HG02970 (cell line): ENCODE data around the gene GNA15.

Experiments used
- ATAC-seq: cut with Tn5 transposase; IDR thresholded peaks from one replicate; pipeline ENCODE4 v1.9.1; 2021; ENCODE audit warnings: mild to moderate bottlenecking, moderate library complexity, moderate number of reproducible peaks; ENCODE audit not compliant: unreplicated experiment, low FRiP score

GNA15 gene

DNA sequence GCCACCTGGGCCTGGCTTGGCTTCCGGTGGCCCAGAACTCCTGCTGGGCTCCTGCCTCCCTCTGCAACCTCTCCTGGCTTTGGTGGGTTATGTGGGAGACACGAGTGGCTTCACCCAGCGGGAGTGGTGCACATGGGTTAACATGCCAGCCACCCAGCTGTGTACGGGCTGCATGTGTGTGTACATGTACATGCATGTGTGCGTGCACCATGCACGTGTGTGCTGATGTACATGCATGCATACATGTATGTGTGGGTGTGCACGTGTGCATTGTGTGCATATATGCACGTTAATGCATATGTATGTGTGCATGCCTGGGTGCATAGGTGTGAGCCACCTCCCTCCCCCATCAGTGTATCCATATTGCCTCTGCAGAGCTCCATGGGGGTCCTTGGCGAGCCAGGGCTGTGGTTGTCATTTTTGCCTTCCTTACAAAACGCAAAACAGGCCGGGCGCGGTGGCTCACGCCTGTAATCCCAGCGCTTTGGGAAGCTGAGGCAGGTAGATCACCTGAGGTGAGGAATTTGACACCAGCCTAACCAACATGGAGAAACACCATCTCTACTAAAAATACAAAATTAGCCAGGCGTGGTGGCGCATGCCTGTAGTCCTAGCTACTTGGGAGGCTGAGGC, 29.2 kb upstream of the GNA15 start:
- no peak for ATAC-seq

DNA sequence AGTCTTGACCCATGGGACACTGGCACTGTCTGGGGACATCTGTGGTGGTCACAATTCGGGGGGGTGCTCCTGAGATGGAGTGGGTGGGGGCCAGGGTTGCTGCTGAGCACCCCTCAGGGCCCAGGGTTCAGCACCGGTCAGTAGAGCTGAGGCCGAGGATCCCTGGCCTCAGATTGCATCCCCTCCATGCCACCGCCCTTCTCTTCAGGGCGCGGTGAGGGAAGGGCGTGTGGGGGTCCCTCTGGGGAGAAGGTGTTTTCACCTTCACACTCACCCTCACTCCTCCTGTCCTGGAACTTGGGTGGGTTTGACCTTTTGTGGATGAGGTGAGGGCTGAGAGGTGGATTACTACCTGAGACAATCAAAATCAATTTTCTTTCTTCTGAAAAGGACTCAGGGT, 28.2 kb upstream of the GNA15 start:
- no peak for ATAC-seq

DNA sequence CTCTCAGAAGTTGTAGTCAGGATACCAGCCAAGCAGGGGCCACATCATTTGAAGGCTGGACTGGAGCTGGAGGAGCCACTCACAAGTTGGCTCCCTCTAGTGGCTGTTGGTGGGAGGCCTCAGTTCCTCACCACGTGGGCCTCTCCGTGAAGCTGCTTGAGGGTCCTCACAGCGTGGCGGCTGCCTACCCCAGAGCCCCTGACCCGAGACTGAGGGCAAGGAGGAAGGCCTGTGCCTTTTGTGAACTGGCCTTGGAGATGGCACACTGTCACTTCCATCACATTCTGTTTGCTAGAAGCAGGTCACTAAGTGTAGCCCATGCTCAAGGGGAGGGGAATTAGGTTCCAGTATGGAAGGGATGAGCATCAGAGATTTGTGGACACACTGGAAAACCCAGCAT, 27.1 kb upstream of the GNA15 start:
- ATAC-seq, result no peak

DNA sequence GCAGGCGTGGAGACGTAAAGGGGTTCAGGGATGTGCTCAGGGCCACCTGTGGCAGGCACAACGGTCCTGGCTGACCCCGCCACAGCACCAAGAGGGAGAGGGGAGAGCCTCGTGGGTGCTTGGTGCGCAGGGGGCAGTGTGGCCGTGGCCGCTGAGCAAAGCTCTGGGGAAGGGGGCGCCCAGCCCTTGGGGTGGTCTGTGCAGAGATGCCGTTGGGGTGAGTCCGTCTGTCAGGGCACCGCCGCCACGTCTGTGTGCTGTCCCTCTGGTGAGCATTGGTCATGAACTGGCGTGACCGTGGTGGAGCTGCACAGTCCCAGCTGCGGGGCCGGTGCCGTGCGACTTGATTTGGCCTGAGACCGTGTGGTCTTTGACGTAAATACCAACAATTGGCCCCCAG, 26.3 kb upstream of the GNA15 start:
- no peak for ATAC-seq

DNA sequence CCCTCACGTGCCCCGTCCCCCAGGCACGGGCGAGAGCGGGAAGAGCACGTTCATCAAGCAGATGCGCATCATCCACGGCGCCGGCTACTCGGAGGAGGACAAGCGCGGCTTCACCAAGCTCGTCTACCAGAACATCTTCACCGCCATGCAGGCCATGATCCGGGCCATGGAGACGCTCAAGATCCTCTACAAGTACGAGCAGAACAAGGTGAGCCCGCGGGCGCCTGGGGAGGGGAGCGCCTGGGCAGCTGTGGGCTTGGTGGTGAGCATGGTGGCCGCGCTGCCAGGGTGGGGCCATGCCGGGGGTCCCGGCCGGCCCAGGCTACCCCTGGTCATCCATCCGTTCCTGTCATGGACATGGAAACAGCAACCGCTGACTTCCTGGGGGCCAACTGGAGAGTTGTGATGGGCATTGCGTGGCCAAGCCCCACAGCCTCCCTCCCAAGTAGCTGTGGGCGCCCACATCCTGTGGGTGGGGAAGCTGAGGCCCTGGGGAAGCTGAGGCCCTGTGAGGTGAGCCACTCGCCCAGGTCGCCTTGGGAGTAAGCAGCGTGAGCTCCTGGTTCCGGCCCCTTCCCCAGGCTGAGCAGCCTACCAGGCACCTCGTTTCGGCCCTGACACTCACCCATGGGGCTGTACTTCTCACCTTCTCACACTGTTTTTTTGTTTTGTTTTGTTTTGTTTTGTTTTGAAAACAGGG, 25.6 kb upstream of the GNA15 start:
- no peak for ATAC-seq

DNA sequence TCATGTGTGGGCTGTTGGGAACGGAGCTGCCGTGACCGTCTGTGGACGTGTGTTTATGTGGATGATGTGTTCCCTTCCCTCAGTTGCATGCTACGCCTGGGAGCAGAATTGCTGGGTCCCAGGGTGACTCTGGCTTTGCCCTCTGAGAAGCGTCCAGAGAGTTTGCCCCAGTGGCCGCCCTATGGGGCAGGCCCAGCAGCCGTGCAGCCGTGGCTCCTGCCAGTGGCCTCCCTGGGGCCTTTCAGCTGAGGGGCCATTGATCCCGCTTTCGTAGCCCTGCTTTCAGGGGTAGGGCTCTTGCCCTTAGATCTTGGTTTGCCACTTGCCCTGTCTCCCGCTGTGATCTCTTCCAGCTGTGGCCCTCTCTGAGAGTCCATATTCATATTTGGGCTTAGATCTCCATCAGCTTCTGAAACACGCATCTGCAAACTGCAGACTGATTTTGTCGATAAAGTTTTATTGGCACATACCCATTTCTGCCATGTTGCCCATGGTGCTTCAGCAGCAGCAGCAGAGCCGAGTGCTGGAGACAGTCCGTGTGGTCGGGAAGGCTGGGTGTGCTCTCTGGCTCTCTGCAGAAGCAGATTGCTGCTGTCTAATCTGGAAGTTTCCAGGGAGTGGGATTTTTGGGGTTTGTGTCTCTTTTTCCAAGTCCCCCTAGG, 24.1 kb upstream of the GNA15 start:
- ATAC-seq, result no peak

DNA sequence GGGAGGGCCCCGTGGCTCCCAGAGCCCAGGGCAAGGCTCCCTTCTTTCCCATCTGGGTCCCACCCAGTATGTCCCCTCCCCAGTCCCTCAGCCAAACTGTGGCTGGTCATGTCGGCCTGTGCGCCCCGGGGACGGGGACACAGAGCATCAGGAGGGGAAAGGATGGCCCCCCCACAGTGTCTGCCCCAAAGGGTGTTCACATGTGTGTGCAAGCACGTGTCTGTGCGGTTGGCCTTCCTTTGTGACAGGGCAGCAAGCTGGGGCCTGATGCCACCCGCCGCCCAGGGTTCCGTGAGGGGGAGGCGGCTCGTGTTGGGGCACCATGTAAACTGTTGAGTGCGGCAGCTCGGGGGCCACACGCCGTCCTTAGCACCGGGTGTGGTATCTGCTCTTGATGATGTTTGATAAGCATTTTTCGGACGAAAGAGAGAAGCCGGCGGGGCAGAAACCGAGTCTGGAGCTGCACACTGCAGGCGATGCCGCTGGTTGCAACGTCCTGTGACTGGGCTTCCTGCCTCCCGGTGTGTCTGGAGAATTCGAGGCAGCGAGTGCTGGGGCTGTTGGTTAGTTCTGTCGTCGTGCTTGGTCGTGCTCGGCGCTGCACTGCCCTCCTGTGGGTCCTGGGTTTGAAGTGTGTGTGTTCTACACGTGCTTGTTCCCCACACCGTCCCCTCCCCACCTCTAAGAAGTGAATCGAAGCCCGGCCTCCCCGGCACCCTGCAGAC, 23.3 kb upstream of the GNA15 start:
- no peak for ATAC-seq

DNA sequence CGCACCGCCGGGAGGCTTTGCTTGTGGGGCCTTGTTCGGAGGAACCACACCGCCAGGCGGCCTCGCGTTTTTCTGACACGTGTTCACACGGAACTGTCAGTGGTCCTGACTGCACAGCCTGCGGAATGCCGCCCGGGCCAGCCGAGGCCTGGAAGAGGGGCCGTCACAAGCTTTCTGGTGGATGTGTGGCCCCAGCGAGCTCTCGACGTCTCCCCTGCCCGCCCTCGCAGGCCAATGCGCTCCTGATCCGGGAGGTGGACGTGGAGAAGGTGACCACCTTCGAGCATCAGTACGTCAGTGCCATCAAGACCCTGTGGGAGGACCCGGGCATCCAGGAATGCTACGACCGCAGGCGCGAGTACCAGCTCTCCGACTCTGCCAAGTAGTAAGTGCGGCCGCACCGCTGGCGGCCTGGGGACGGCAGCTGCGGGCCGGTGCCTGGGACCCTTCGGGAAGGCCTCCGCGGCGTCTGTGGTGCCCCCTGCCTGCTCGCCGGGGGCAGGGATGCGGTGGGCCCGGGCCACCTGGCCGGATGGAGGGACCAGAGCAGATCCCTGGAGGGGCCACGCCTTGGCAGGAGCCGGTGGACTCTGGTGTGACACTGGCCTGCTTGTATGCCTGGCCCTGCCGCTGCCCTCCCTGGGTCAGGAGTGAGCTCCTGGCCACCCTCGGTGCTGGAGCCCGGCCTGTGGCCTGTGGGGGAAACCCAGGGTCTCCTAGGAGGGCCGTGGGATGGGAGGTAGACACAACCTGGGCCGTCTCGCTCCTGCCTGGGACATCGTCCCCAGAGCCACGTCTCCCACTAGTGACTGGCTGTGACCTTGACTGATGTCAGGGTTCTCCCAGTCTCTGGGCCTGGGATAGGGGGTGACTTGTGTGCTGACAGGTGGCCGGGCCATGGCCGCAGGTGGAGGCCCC, 22.5 kb upstream of the GNA15 start:
- ATAC-seq, result no peak

DNA sequence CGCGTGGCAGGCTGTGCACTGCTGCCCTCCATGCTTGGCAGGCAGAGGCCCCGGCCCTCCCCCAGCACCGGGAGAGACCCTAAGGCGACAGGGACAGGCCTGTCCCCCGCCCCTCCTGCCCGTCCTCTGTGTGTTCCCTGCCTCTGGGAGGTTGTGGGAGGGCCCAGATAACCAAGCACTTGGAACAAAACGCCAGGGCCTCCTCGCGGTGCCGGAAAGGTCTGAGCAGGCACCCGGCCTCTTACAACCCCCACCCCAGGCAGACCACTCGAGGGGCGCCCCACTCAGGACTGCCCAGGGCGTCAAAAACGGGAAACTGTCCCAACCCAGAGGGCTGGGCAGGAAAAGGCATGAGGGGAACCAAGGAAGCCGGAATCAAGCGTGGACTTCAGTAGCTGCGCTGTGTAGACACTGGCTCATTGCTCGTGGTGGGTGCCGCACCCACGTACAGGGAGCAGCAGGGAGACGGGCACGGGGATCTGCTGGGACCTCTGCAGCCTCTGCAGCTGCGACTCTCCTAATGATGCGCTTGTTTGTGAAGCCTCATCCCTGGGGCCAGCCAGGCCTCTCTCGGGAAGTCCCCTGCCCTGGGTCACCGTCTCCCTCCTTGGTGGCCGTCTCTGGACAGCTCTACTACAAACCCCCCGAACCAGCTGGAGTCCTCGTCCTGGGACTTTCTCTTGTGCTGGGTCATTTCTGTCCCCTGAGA, 21.7 kb upstream of the GNA15 start:
- ATAC-seq, result no peak

DNA sequence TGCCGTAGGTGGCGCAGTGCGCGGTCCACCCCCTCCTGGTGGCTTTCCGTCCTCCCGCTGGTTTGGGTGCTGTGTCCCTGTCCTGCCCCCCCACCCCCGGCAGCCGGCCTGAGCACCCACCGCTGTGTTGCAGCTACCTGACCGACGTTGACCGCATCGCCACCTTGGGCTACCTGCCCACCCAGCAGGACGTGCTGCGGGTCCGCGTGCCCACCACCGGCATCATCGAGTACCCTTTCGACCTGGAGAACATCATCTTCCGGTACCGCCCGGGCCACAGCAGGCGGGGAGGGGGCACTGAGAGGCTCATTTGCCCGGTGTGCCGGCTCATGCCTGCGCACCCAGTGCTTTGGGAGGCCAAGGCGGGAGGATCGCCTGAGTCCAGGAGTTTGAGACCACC, 21.0 kb upstream of the GNA15 start:
- ATAC-seq, result no peak

DNA sequence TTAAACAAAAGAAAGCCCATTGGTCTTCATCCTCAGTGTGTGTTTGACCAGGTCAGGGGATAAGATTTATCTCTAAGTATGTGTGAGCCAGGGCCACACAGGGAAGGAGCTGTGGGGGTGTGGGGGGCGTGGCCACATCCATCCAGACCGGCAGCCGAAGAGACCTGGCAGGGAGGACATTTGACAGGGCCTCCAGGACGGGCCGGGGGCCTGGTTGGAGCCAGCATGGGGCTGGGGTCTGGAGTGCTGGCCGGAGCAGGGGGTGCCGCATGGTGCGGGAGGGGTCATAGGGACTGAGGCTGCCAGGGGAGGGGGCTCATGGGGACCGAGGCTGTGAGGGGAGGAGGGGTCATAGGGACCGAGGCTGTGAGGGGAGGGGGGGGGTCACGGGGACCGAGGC, 20.4 kb upstream of the GNA15 start:
- ATAC-seq, result no peak

DNA sequence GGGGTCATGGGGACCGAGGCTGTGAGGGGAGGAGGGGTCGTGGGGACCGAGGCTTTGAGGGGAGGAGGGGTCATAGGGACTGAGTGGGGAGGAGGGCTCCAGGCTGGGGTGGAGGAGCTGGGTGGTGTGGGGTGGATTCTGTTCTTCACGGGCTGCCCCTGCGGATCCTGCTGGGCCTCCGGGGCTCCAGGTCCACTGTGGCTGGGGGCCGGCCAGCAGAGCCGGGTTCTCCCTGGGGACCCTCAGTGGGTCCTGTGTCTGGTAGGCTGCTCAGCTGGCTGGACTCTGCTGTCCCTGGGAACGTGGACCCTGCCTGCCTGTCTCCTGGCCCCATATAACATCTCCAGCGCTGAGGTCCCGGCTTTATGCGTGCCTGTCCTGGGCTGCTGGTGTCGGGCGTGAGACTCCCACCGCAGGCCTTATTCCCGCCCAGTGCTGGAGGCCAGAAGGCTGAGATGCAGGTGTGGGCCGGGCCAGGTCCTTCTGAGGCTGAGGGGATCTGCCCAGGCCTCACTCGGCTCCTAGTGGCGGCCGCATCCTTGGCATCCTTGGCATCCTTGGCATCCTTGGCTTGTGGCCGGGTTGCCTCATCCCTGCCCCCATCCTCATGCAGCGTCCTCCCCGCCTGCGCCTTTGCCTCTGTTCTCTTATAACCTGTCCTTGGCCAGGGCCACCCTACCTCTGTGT, 19.8 kb upstream of the GNA15 start:
- ATAC-seq, result no peak

DNA sequence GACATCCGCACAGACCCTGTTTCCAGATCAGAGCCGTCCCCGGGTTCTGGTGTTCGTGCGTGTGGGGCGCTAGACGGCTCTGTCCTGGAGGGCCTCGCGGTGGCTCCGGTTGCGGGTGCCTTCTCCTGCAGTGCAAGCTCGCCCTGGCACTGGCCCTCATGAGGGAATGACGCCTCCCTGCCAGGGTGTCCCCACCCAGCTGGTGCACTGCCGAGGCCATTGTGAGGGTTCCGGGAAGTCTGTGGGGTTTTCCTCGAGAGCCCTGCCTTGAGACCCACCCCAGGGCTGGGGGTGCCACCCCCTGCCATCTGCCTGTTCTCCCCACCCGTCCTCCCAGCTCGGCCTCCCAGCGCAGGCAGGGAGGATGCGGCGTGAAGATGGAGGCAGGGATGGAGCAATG, 19.2 kb upstream of the GNA15 start:
- no peak for ATAC-seq

DNA sequence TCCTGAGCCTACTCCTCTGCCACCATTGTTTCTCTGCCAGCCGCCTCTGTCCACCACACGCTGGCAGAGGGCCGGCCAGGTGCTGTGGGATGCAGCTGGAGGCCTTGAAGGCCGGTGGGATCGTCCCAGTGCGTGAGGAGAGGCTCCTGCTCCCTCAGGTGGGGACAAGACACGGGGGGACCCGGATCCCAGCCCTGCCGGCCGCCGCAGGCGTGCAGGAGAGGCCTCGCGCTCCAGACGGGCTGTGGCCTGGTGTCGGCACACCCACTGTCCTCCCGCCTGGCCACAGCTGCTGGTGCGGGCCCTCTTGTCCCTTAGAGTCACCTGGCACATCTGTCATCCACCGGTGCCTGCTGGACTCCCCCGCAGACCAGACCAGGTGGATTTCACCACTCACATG, 18.1 kb upstream of the GNA15 start:
- ATAC-seq, result no peak

DNA sequence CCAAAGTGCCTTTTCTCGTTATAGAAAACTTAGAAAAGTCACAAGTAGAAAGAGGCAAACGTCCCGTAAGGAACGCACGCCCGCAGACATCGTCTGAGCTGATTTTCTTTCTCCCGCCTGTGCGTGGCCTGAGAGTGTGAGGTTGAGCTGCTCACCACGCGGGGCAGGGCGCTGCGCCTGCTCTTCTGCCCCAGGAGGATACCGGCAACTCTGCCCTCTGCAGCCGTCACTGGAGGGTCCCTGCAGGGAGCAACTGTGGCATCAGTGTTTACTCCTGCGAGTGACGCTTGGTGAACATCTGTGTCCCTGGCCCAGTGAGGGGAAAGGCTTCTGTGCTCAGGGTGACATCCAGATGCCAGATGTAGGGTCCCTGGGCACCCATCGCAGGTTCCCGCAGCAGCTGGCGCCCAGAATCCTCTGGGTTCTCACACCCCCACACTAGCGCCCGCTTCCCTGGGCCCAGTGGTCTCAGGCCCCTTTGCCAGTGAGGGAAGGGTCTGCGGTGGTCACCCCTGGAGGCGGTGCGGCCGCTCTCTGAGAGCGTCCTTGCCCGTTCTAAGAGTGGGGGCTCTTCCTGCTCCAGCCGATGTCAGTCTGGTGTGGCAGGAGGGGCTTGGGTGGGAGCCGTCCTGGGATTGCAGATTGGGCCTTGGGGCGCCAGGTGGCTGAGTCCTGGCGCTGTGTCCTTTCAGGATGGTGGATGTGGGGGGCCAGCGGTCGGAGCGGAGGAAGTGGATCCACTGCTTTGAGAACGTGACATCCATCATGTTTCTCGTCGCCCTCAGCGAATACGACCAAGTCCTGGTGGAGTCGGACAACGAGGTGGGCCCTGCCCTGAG, 17.4 kb upstream of the GNA15 start:
- no peak for ATAC-seq

DNA sequence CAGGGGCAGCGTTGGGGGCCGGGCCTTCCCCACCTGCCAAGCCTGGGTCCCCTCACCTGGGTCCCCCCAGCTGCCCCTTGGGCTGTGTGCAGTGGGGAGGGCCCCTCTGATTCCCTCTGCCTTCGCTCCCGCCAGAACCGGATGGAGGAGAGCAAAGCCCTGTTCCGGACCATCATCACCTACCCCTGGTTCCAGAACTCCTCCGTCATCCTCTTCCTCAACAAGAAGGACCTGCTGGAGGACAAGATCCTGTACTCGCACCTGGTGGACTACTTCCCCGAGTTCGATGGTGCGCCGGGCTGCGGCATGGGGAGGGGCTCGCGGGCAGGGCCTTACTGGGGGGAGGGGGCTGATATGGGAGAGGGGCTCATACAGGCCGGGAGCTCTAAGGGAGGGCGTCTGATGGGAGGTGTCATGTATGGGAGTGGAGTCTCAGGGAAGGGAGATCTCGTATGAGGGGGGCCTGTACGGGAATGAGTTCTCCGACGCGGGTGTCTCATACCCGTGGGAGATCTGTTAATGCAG, 16.7 kb upstream of the GNA15 start:
- ATAC-seq, result no peak

DNA sequence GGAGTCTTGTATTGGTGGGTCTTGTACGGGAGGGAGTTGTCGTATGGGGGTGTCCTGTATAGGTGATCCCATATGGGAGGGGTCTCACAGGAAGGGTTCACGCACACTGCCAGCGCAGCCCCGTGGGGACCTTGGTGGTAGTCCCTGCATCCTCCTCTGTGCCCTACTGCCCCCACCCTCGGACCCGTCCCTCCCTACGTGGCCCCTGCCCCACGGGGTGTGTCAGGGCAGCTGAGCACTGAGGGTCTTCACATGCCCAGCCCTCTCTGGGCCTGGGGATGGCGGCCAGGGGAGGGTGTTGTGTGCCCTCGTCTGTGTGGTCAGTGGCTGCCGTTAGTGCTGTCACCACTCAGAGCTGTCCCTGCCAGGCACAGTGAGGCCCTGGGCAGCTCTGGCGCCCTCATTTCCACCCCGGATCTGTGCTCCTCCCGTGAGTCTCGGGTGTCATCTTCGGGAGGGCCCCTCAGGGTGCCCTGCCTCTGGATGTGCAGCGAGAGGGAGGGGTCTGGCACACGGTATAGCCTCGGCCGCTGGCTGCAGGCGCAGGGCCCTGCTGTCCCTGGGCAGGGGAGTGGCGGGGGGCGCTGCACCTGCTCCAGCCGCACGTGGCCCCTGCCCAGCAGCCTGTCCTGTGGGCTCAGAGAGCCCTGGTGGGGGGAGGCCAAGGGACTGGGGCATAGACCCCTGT, 16.0 kb upstream of the GNA15 start:
- ATAC-seq, result no peak
